Anterior cingulate cortex (tissue), 58 donors: Measurements from ENCODE around the gene FAM98C.
"Not testable (repeated sequence)": the region's sequence is repeated elsewhere in the genome, so short reads cannot be mapped to it uniquely, and the experiment has no call there.

ENCODE experiments used
- DNase-seq, 58 donors: peaks; one replicate each; lab custom pipeline; 2025; lab: John Stamatoyannopoulos, UW

FAM98C gene

DNA sequence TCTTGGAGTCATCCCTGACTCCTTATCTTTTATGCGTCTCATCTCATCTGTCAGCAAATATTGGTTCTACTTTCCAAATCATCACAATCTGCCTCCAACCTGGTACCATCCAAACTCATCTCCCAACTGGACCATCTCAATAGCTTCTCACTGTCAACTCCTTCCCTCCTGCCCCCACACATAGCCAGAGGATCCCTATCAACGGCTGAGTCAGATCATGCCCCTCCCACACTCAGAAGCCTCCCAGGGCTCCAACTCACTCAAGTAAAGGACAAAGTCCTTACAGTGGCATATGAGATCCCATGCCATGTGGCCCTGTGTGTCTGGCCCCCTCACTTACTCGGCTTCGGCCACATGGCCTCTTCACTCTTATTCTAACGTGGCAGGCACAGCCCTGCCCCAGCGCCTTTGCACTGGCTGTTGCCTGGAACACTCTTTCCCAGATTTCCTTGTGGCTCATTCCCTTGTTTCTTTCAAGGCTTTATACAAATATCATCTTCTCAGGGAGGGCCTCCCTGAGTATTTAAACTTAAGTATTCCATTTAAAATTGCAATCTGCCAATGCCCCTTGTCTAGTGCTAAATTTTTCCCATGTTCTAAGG is 10.1 kb upstream of the FAM98C start:
- no peak for DNase-seq

- DNase-seq, result no peak
Measured at GRCh38 chr19:38394488-38394887, 8.4 kb upstream of the FAM98C start.

DNA sequence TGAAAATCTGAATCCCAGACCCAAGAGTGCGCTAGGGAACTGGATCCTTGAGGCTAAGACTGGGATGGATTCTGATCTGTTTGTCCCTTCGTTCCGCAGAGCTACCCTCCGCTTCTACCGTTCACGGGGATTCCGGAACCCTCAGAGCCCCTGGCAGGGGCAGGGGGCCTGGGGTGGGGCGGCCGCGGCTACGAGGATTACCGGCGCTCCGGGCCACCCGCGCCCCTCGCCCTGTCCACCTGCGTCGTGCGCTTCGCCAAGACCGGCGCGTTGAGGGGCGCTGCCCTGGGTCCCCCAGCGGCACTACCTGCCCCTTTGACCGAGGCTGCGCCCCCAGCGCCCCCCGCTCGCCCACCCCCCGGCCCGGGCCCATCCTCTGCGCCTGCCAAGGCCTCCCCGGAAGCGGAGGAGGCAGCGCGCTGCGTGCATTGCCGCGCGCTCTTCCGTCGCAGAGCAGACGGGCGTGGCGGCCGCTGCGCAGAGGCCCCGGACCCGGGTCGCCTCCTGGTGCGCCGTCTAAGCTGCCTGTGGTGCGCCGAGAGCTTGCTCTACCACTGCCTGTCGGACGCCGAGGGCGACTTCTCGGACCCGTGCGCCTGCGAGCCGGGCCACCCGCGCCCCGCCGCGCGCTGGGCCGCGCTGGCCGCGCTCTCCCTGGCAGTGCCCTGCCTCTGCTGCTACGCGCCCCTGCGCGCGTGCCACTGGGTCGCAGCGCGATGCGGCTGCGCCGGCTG is 7.3 kb upstream of the FAM98C start:
- no peak for DNase-seq

GRCh38 chr19:38399081-38399480 is 3.8 kb upstream of the FAM98C start:
- DNase-seq, result no peak

- no peak for DNase-seq
Measured at GRCh38 chr19:38399537-38399936, 3.4 kb upstream of the FAM98C start.

DNA sequence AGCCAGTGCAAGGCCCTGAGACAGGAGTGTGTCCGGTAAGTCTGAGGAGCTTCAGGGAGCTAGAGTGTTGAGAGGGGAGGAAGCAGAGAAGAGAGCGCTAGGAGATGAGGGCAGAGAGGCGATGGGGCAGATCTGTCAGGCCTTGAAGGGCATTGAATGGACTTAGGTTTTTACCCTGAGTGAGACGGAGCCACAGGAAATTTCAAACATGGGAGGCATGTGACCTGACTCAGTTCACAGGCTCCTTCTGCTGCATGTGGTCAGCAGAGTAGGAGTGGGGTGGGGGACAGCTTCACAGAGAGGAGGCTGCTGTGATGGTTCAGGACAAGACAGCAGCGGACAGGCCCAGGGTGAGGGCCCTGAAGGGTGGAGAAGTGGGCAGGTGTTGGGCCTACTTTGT is 2.5 kb upstream of the FAM98C start:
- no peak for DNase-seq

GRCh38 chr19:38401148-38401547 is 1.7 kb upstream of the FAM98C start:
- DNase-seq, result no peak

DNA sequence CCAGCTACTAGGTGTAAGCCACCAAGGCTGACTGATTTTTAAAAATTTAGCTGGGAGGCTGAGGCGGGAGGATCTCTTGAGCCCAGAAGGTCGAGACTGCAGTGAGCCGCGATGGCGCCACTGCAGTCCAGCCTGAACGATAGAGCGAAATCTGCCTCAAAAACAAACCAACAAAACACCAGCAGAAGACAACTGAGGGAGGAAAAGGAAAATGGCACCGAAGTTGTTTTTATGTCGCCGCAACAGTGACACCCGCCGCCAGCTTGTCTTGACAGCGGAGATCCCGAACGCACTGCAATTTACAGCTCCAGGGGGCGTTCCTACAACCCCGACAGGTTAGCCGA is 298 bp upstream of the FAM98C start:
- DNase-seq, result no peak

GRCh38 chr19:38404858-38405257 is 2.0 kb downstream of the FAM98C start:
- DNase-seq, result no peak

DNA sequence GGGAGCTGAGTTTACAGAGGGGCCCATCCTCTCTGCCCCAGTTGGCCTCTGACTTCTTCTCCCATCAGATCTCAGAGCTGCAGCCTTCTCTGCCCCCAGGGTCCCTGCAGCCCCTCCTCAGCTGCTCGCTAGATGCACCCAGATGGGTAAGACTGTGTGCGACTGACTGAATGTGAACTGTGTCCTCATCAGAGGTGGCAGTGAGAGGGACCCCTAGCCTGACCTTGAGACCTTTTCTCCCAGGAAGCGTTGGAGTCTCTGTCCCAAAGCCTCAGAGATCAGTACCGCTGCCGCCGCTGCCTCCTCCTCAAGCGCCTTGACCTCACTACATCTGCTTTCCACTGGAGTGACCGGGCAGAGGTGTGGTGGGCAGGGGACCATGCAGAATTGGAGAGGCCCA is 2.4 kb downstream of the FAM98C start:
- no peak for DNase-seq

- DNase-seq, result no peak
Measured at GRCh38 chr19:38409631-38410133, 6.8 kb downstream of the FAM98C start.

- DNase-seq, result not testable (repeated sequence)
Measured at GRCh38 chr19:38410407-38410806, 7.5 kb downstream of the FAM98C start.

GRCh38 chr19:38411041-38411712 is 8.3 kb downstream of the FAM98C start:
- DNase-seq, result no peak

DNA sequence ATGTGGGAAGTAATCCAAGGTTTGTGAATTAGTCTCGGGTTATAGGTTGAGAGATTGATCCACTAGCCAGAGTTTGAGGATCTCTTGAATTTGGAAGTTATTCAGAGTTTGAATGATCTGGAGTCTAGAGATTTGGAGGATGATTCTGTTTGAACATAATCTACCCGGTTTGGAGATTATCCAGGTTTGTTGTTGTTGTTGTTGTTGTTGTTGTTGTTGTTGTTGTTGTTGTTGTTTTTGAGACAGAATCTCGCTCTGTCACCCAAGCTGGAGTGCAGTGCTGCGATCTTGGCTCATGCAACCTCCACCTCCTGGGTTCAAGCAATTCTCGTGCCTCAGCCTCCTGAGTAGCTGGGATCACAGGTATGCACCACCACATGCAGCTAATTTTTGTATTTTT is 9.0 kb downstream of the FAM98C start:
- DNase-seq, result not testable (repeated sequence)

DNA sequence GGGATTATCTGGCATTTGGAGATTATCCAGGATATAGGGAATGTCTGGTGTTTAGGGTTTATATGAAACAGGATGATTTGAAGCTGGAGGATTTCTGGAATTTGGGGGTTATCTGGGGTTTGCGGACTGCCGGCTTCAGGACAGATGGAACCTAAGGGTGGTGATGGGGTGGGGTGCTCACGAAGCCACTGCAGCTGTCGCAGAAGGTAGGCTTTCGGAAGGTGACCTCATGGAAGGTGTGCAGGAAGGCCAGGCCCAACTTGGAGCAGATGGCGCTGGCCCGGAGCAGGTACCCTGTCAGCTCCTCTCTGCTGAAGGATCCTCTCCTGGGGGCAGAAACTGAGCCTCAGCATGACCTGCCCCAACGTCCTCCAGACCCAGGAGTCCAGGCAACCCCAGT is 9.6 kb downstream of the FAM98C start:
- no peak for DNase-seq

DNA sequence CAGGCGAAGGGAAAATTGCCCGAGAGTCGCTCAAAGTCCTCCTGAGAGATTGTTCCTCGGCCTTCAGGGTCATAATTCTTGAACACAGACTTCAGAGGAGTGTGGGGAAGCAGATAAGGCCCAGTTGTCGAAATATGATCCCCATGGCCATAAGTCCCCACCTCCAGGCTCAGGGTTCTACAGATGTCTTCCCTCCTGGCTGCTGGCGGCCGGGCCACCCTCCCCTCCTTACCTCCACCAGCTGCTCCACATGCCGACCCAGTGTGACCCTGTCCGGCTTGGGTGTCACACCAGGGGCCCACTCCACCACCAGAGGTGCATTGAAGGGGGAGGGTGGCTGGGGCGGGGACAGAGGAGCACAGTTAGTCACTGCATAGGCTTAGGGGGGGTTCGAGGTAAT is 10.1 kb downstream of the FAM98C start:
- no peak for DNase-seq

DNA sequence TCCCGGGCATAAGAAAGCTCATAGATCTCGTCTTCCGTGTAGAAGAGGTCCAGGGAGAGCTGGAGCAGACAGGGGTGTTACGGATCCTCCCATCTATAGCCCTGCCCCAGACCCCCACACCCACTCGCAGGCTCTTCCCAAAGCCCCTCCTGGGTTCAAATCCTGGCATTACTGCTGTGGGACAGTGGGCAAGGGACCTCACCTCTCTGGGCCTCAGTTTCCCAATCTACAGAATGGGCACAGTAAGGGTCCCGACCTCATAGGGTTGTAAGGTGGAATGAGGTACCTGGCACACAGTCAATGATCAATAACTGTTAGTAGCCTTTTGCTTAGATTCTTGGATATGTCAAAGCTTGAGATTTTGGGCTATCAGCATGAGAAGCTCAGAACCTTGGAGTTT is 10.5 kb downstream of the FAM98C start:
- no peak for DNase-seq

- DNase-seq, result no peak
Measured at GRCh38 chr19:38417146-38417543, 14.3 kb downstream of the FAM98C start.

GRCh38 chr19:38417544-38418506 is 14.9 kb downstream of the FAM98C start:
- DNase-seq, result peak in 6 of 58 donors; percentile 4 to 64 (median 10)

- no peak for DNase-seq
Measured at GRCh38 chr19:38420935-38421334, 18.0 kb downstream of the FAM98C start.

DNA sequence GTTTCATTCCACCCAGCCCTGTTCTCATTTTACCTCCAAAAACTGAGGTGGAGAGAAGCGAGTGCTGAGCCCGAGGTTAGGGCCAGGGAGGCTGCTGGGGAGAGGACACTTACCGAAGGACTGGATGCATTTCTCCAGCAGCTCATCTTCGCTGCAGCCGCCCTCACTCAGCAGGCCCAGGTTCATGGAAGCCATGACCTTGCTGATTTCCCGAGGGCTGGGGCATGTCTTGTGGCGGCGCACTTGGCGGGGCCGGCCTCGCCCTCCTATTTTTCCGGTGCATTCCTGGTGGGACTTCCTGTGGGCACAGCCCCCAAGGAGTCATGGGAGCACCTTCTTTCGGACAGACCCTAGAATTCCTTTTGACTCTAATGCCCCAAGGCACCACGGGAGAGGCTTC is 19.0 kb downstream of the FAM98C start:
- no peak for DNase-seq
